Gastrocnemius medialis (tissue), 4 donors: ENCODE data around the gene HOXB2. TPM values are rescaled to one million over a fixed set of nuclear protein-coding genes. Genes with fewer than 3 reads are reported as not detected.

Source experiments
- ATAC-seq, 2 donors: fragments of 150-250 bp; one replicate each; pipeline ENCODE4 v1.9.1; 2016
- DNase-seq, 2 donors: peaks; one replicate each; pipeline ENCODE4 v3.0.0-alpha.2; 2019
- H3K27ac ChIP-seq, 4 donors: fragments of 200-600 bp; sonication (generic); 1 replicate in 1 of 4; 2 replicates in 3 of 4; pipeline ENCODE4 v1.5.1; 2016 to 2018; ENCODE audit warnings: mild to moderate bottlenecking in 2 of 4, moderate library complexity in 1 of 4
- H3K27me3 ChIP-seq, 3 donors: fragments of 200-600 bp; sonication (generic) in 2 of 3; 1 replicate in 1 of 3; 2 replicates in 2 of 3; pipeline versions ENCODE4 v1.5.1 to v1.6.0; 2016 to 2019; ENCODE audit warnings: mild to moderate bottlenecking in 1 of 3, moderate library complexity in 1 of 3
- H3K36me3 ChIP-seq, 2 donors: fragments of 200-600 bp; sonication (generic) in 1 of 2; one replicate each; pipeline ENCODE4 v1.5.1; 2017 to 2018
- H3K4me1 ChIP-seq, 2 donors: fragments of 200-600 bp; sonication (generic) in 1 of 2; one replicate each; pipeline ENCODE4 v1.5.1; 2016 to 2017; ENCODE audit warnings: mild to moderate bottlenecking in 2 of 2
- H3K4me3 ChIP-seq, 4 donors: fragments of 200-600 bp; sonication (generic) in 3 of 4; 1 replicate in 1 of 4; 2 replicates in 3 of 4; pipeline ENCODE4 v1.5.1; 2016 to 2019; ENCODE audit warnings: mild to moderate bottlenecking in 2 of 4
- H3K9me3 ChIP-seq, 3 donors: fragments of 200-600 bp; sonication (generic) in 2 of 3; 1 replicate in 1 of 3; 2 replicates in 2 of 3; pipeline ENCODE4 v1.5.1; 2016 to 2019
- CTCF ChIP-seq, 5 experiments: fragments of 450-650 bp in 3 of 5; fragments of 200-600 bp in 2 of 5; sonication (generic) in 2 of 5; IDR thresholded peaks in 4 of 5; conservative IDR thresholded peaks in 1 of 5; 1 replicate in 4 of 5; 2 replicates in 1 of 5; pipeline ENCODE4 v1.5.1; 2016 to 2019; ENCODE audit warnings: antibody characterized with exemption in 5 of 5, mild to moderate bottlenecking in 3 of 5, moderate library complexity in 3 of 5
- POLR2A ChIP-seq, 2 donors: fragments of 450-650 bp; IDR thresholded peaks; one replicate each; pipeline ENCODE4 v1.6.1; 2017; ENCODE audit warnings: antibody characterized with exemption in 2 of 2, mild to moderate bottlenecking in 2 of 2, moderate library complexity in 2 of 2
- in situ Hi-C, 4 donors: fragments of 200-750 bp; cut with MboI; loops; one replicate each; pipeline versions ENCODE4 v1.15.0 to v1.8.0; 2017; ENCODE audit warnings: low sequenced_read_pairs in 4 of 4
- intact Hi-C: fragments of 100-400 bp; cut with DNase I; formaldehyde crosslinking; loops from one replicate; pipeline ENCODE4 v1.15.1; 2023; ENCODE audit warnings: low total_unique reads
- total RNA-seq, 4 donors: library from RNA; depleted of rRNA; stranded (reverse); fragments of >200 nt; gene quantifications; one replicate each; pipeline versions ENCODE4 v1.1.0 to v1.2.3, GENCODE V29; 2016

Gene HOXB2
- total RNA-seq, 4 donors from 2014 or later: 4.1 to 22.1 (median 10.4) TPM

GRCh38 chr17:48561884-48562810 lies 17.2 kb upstream of the HOXB2 start:
- ATAC-seq (no peak), DNase-seq (no peak)
- no peak for TF ChIP-seq CTCF (IDR thresholded peaks at IDR 0.05 in 4 of 5, conservative IDR thresholded peaks at IDR 0.05 in 1 of 5)
- no peak for TF ChIP-seq POLR2A (IDR thresholded peaks at IDR 0.05)
- Histone ChIP-seq H3K4me1 (peaks cover under 1 to 2% of the 10 kb centered on the region in 2 donors), H3K27me3 (peaks cover 3 to 9% (median 5%) of the 10 kb centered on the region in 3 donors), H3K27ac (no peak overlapping the region), H3K36me3 (no peaks in the 10 kb centered on the region), H3K9me3 (no peaks in the 10 kb centered on the region), H3K4me3 (no peak overlapping the region)
- in situ Hi-C loops: no loop called here
- intact Hi-C loops: no loop called here

GRCh38 chr17:48559840-48560817 lies 15.2 kb upstream of the HOXB2 start:
- TF ChIP-seq CTCF (IDR thresholded peaks at IDR 0.05 in 4 of 5, conservative IDR thresholded peaks at IDR 0.05 in 1 of 5): no peak
- no peak for TF ChIP-seq POLR2A (IDR thresholded peaks at IDR 0.05)
- intact Hi-C loops: no loop called here
- Histone ChIP-seq H3K27me3 (peaks cover 11 to 12% (median 11%) of the 10 kb centered on the region in 3 donors), H3K4me1 (peaks cover 2 to 13% of the 10 kb centered on the region in 2 donors), H3K27ac (no peak overlapping the region), H3K4me3 (no peak overlapping the region), H3K9me3 (no peaks in the 10 kb centered on the region), H3K36me3 (no peaks in the 10 kb centered on the region)
- ATAC-seq: no peak
- in situ Hi-C loops: no loop called here
- DNase-seq: no peak

GRCh38 chr17:48559122-48559839 lies 14.4 kb upstream of the HOXB2 start:
- Histone ChIP-seq H3K27ac (no peak overlapping the region), H3K4me1 (peaks cover 3 to 13% of the 10 kb centered on the region in 2 donors), H3K36me3 (no peaks in the 10 kb centered on the region), H3K4me3 (no peak overlapping the region), H3K9me3 (no peaks in the 10 kb centered on the region), H3K27me3 (peaks cover 4 to 15% (median 8%) of the 10 kb centered on the region in 3 donors)
- no peak for DNase-seq
- ATAC-seq: no peak
- TF ChIP-seq POLR2A (IDR thresholded peaks at IDR 0.05) (no peak), CTCF (IDR thresholded peaks at IDR 0.05 in 4 of 5, conservative IDR thresholded peaks at IDR 0.05 in 1 of 5) (no peak)
- intact Hi-C loops (no loop called here), in situ Hi-C loops (no loop called here)

- Histone ChIP-seq H3K4me3 (no peak overlapping the region), H3K4me1 (peaks cover 6 to 16% of the 10 kb centered on the region in 2 donors), H3K27ac (no peak overlapping the region), H3K9me3 (no peaks in the 10 kb centered on the region), H3K27me3 (peaks cover 4 to 14% (median 11%) of the 10 kb centered on the region in 3 donors), H3K36me3 (no peaks in the 10 kb centered on the region)
- ATAC-seq: no peak
- in situ Hi-C loops (no loop called here), intact Hi-C loops (no loop called here)
- DNase-seq: no peak
- TF ChIP-seq CTCF (IDR thresholded peaks at IDR 0.05 in 4 of 5, conservative IDR thresholded peaks at IDR 0.05 in 1 of 5): no peak
- TF ChIP-seq POLR2A (IDR thresholded peaks at IDR 0.05): no peak
Observed at GRCh38 chr17:48558831-48559121, 13.9 kb upstream of the HOXB2 start.
